HL-60 (cell line): ENCODE data around the gene CSMD2.
A peak's percentile ranks its signal among the peaks of the same experiment; 100 is the strongest.

Source experiments
- DNase-seq, 2 experiments: peaks; one replicate each; pipeline ENCODE4 v3.0.0-alpha.2; 2010 to 2020; ENCODE audit warnings: low read depth in 1 of 2, low spot score in 1 of 2
- H3K27ac ChIP-seq: fragments of 250-450 bp; sonication (Bioruptor Pico); replicated peaks from 2 replicates; pipeline ENCODE4 v1.5.1; 2020; ENCODE audit warnings: mild to moderate bottlenecking, moderate library complexity
- H3K27me3 ChIP-seq: fragments of 250-450 bp; sonication (Bioruptor Pico); 2 replicates; pipeline ENCODE4 v1.5.1; 2021; ENCODE audit warnings: mild to moderate bottlenecking, moderate library complexity; ENCODE audit not compliant: insufficient read depth, poor library complexity, severe bottlenecking
- H3K4me3 ChIP-seq: replicated peaks from 2 replicates; pipeline ENCODE4 v1.5.1; 2011; ENCODE audit warnings: mild to moderate bottlenecking, control low read depth, low read length; ENCODE audit not compliant: insufficient read depth
- GABPA ChIP-seq: IDR thresholded peaks from 2 replicates; pipeline ENCODE4 v1.6.1; 2012; ENCODE audit warnings: low read depth
- POLR2AphosphoS5 ChIP-seq: IDR thresholded peaks from 2 replicates; pipeline ENCODE4 v1.6.1; 2012; ENCODE audit warnings: low read depth
- SPI1 ChIP-seq: IDR thresholded peaks from 2 replicates; pipeline ENCODE4 v1.6.1; 2012; ENCODE audit warnings: low read depth, mild to moderate bottlenecking, borderline replicate concordance
- TF ChIP-seq, protein P1 (sequence below): IDR thresholded peaks from 2 replicates; pipeline ENCODE4 v1.6.1; 2012; ENCODE audit warnings: low read depth; ENCODE audit not compliant: insufficient replicate concordance
- TF ChIP-seq, protein P2 (sequence below): IDR thresholded peaks from one replicate; pipeline ENCODE4 v1.5.1; 2011; ENCODE audit warnings: low read length, control low read depth, inconsistent platforms; ENCODE audit not compliant: insufficient read depth

CSMD2 gene

DNA sequence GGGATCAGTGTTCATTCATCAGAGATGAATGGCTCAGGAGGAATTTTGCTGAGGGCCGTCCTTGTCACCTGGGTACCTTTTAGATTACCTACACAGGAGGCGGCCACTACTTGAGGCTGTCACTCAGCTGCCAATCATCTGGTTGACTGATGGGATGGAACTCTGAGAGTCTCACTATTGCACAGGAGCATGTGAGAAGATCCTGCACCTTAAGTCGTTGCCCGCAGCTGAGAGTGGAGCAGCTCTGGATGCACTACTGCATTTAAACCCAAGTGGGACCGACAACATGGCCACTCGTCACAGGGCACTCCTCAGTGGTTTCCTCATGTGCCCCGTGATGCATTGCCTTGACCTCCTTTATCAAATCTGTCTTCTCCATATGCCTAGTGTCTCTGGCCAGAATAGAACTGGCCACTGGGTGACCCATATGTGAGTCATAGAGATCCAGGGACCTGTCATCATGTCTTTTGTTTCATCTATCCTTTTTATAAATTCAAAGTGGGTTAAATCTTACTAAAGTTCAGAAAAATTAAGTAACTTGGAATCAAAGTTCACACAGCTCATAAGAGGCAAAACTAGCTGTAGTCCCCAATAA is 527.1 kb downstream of the CSMD2 start:
- TF ChIP-seq, protein P1, sequence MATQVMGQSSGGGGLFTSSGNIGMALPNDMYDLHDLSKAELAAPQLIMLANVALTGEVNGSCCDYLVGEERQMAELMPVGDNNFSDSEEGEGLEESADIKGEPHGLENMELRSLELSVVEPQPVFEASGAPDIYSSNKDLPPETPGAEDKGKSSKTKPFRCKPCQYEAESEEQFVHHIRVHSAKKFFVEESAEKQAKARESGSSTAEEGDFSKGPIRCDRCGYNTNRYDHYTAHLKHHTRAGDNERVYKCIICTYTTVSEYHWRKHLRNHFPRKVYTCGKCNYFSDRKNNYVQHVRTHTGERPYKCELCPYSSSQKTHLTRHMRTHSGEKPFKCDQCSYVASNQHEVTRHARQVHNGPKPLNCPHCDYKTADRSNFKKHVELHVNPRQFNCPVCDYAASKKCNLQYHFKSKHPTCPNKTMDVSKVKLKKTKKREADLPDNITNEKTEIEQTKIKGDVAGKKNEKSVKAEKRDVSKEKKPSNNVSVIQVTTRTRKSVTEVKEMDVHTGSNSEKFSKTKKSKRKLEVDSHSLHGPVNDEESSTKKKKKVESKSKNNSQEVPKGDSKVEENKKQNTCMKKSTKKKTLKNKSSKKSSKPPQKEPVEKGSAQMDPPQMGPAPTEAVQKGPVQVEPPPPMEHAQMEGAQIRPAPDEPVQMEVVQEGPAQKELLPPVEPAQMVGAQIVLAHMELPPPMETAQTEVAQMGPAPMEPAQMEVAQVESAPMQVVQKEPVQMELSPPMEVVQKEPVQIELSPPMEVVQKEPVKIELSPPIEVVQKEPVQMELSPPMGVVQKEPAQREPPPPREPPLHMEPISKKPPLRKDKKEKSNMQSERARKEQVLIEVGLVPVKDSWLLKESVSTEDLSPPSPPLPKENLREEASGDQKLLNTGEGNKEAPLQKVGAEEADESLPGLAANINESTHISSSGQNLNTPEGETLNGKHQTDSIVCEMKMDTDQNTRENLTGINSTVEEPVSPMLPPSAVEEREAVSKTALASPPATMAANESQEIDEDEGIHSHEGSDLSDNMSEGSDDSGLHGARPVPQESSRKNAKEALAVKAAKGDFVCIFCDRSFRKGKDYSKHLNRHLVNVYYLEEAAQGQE = no peak
- TF ChIP-seq, protein P2, sequence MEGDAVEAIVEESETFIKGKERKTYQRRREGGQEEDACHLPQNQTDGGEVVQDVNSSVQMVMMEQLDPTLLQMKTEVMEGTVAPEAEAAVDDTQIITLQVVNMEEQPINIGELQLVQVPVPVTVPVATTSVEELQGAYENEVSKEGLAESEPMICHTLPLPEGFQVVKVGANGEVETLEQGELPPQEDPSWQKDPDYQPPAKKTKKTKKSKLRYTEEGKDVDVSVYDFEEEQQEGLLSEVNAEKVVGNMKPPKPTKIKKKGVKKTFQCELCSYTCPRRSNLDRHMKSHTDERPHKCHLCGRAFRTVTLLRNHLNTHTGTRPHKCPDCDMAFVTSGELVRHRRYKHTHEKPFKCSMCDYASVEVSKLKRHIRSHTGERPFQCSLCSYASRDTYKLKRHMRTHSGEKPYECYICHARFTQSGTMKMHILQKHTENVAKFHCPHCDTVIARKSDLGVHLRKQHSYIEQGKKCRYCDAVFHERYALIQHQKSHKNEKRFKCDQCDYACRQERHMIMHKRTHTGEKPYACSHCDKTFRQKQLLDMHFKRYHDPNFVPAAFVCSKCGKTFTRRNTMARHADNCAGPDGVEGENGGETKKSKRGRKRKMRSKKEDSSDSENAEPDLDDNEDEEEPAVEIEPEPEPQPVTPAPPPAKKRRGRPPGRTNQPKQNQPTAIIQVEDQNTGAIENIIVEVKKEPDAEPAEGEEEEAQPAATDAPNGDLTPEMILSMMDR = no peak
- TF ChIP-seq SPI1 (no peak), GABPA (no peak), POLR2AphosphoS5 (no peak)
- no peak for DNase-seq
- no peaks in the 10 kb centered on the region for H3K27me3 ChIP-seq

DNA sequence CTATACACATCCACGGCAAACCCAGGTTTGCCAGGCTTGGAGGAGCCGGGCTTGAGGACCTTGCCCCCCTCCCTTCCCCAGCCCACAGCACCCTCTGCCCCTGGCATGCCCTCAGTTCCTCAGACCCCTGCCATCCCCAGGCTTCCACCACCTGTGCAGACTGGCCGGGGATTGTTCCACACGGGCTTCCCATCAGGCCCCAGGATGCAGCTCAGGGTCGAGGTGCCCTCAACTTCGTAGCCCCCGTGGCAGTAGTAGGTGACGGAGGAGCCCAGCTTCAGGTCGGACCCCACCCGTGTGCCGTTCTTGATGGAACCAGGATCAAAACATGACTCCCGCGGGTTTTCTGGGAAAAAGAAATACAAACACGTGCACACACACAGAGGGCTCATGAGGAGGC is 528.8 kb downstream of the CSMD2 start:
- DNase-seq = no peak
- H3K4me3 ChIP-seq = no peak overlapping the region
- no peaks in the 10 kb centered on the region for H3K27me3 ChIP-seq
- H3K27ac ChIP-seq = no peak overlapping the region
- no peak for TF ChIP-seq POLR2AphosphoS5
- no peak for TF ChIP-seq GABPA
- TF ChIP-seq SPI1 = no peak
- TF ChIP-seq, protein P2 = no peak
- TF ChIP-seq, protein P1 = no peak

More for the DNA sequence above, 527.1 kb downstream of the CSMD2 start:
- Histone ChIP-seq H3K4me3 (no peak overlapping the region), H3K27ac (no peak overlapping the region)

DNA sequence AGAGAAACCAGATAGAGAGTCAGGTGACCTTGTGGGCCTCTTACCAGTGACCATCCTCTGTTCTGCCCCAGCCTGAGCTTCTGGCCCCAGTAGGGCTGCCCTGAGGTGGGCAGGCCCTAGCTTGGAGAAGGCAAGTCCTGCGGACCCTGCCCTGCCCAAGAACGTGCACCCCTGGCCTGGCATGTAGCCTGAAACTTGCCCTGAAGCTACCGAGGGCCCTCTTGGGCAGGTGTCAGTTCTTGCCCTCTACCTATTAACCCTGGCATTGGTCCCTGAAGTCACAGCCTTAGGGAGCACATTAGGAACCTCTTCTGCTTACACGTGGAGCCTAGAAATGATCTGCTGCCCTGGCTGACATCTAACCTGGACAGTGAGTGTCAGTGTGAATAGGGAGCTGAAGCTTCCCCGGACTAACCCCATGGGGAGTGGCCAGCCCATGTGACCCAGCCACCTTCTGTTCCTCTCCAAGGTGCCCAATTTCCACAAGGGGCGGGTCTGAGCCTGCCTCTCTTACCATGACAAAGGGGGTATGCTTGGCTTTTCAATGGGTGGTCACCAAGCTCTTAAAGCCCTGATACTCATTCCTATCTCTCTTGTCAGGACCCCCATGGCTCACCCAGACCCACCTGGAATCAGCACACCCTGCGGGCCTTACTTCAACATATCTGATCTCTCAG is 529.6 kb downstream of the CSMD2 start:
- H3K27me3 ChIP-seq = no peaks in the 10 kb centered on the region
- no peak for DNase-seq
- no peak overlapping the region for H3K4me3 ChIP-seq
- TF ChIP-seq GABPA (no peak), SPI1 (no peak)
- H3K27ac ChIP-seq = no peak overlapping the region

DNA sequence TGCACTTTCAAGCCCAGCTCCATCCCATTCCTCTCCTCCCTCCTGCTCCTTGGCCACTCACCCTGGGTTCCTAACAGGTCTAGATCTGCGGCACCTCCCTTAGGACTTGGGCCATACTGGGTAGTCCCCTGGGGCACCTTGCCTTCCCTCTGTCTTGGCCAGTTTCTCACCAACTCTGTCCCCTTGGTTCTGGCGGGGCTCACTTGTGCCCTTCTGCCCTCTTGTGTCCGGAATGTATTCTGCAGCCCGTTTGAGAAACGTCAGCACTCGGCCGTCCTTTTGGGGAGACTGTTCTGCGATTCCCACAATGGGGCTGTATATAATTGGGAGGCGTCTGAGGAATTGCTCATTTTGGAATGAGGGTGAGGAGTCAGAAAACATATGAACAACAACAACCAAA is 530.2 kb downstream of the CSMD2 start:
- no peak for TF ChIP-seq GABPA
- TF ChIP-seq, protein P2 = peak; percentile 67
- DNase-seq = peak; percentile 13 to 28
- no peak overlapping the region for H3K4me3 ChIP-seq
- no peaks in the 10 kb centered on the region for H3K27me3 ChIP-seq
- H3K27ac ChIP-seq = no peak overlapping the region
